Neural progenitor cell (in vitro differentiated cells): ENCODE measurements around the gene RPS2.

Source experiments
- EZH2 ChIP-seq: fragments of 200-600 bp; sonication (generic); IDR thresholded peaks from 2 replicates; pipeline ENCODE4 v1.6.1; 2017; ENCODE audit warnings: antibody characterized with exemption, mild to moderate bottlenecking, moderate library complexity
- EZH2phosphoT487 ChIP-seq: fragments of 200-600 bp; sonication (generic); IDR thresholded peaks from 2 replicates; pipeline ENCODE4 v1.6.1; 2017; ENCODE audit warnings: antibody characterized with exemption
- TF ChIP-seq, protein P1 (sequence below): fragments of 200-600 bp; sonication (generic); IDR thresholded peaks from 2 replicates; pipeline ENCODE4 v1.5.1; 2017; ENCODE audit warnings: antibody characterized with exemption, mild to moderate bottlenecking

DNA sequence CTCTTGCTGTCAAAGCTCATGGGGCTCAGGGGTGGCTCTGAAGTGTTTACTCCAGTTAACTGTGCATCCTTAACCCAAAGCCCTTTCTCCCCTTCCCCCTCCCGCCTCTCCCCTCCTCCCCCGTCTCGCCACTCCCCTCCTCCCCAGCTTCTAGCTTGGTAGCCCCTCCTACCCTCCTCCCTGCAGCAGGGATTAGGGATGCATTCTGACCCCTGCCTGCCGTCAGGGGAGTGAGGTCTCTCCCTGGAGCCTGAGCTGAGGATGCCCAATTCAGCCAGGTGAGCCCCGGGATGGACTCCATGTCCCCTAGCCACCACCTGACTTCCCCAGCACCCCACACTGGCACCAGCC, 48.0 kb downstream of the RPS2 start:
- TF ChIP-seq, protein P1, sequence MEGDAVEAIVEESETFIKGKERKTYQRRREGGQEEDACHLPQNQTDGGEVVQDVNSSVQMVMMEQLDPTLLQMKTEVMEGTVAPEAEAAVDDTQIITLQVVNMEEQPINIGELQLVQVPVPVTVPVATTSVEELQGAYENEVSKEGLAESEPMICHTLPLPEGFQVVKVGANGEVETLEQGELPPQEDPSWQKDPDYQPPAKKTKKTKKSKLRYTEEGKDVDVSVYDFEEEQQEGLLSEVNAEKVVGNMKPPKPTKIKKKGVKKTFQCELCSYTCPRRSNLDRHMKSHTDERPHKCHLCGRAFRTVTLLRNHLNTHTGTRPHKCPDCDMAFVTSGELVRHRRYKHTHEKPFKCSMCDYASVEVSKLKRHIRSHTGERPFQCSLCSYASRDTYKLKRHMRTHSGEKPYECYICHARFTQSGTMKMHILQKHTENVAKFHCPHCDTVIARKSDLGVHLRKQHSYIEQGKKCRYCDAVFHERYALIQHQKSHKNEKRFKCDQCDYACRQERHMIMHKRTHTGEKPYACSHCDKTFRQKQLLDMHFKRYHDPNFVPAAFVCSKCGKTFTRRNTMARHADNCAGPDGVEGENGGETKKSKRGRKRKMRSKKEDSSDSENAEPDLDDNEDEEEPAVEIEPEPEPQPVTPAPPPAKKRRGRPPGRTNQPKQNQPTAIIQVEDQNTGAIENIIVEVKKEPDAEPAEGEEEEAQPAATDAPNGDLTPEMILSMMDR = no peak
- TF ChIP-seq EZH2 (no peak), EZH2phosphoT487 (no peak)
